ENCODE results near the gene RUFY3.
"Not testable (repeated sequence)": the region's sequence is repeated elsewhere in the genome, so short reads cannot be mapped to it uniquely, and the experiment has no call there.

RUFY3 gene

GRCh38 chr4:70783096-70783495, 61.3 kb downstream of the RUFY3 start:
- DNase-seq (ENCODE audit: low read depth, low spot score): no peak

DNA sequence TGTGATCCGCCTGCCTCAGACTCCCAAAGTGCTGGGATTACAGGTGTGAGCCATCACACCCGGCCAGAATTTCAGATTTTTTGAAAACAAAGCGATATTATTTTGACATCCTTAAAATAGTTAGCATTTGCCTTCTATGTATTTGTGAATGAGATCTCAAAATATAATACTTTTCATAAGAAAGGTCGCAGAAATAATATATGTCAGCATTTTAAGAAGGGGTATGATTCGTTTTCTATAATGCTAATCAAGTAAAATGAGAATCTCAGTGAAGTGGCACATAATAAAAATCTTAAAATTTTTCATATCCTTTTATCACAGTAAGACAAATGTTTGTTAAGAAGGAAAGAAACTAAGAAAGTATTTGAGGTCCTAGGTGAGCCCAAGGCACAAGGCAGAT, 65.7 kb downstream of the RUFY3 start:
- DNase-seq (ENCODE audit: low read depth, low spot score): no peak

GRCh38 chr4:70788733-70789132, 67.0 kb downstream of the RUFY3 start:
- no peak for DNase-seq (ENCODE audit: low read depth, low spot score)

DNA sequence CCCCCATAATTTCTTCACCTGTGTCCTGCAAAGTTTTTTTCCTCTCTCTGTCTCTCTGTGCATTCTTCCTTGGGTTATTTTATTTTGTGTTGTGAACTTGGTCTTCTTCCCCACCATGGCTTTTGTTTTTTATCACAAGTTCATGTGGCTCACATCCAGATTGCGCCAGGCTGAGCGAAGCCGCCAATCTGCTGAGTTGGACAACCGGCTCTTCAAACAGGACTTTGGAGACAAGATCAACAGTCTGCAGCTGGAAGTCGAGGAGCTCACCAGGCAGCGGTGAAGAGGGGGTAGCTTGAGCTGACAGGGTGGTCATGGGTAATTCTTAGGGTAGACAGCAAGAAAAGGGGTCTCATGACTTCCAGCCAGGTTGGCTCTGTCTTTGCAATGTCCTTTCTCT, 71.9 kb downstream of the RUFY3 start:
- DNase-seq (ENCODE audit: low read depth, low spot score): no peak

GRCh38 chr4:70801265-70801809, 79.6 kb downstream of the RUFY3 start:
- no peak for DNase-seq (ENCODE audit: low read depth, low spot score)

- no peak for DNase-seq (ENCODE audit: low read depth, low spot score)
These were observed 81.3 kb downstream of the RUFY3 start for GRCh38 chr4:70802928-70803580.

GRCh38 chr4:70808151-70808550, 86.4 kb downstream of the RUFY3 start:
- no peak for DNase-seq (ENCODE audit: low read depth, low spot score)

DNA sequence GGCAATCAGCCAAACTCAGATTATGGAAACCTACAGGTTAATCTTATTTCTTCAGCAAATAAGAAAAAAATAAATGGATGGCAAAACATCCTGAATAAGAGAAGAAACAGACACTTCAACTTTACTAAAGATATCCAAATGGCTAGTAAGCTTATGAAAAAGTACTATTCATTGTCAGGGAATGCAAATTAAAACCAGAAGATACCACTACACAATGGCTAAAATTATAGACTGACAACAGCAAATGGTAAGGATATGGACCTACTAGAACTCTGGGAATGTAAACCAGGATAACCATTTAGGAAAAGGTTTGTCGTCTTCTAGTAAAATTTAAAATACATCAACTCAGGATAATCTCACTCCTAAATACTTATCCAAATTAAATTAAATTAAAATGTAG, 93.6 kb downstream of the RUFY3 start:
- no peak for DNase-seq (ENCODE audit: low read depth, low spot score)

DNA sequence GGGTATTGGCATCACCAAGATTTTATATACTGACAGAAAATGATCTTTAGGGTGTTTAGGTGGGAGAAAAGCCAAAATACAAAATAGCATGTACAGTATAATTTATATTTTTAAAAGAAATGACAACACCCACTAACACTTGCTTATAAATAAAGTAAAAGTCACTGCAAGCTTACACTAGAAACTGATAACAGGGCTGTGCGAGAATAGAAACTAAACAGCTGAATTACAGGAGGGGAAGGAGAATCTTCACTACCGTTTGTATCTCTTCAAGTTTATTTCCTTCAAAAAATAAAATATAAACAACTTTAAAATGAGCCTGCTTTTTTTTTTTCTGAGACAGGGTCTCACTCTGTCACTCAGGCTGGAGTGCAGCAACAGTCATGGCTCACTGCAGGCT, 95.1 kb downstream of the RUFY3 start:
- DNase-seq (ENCODE audit: low read depth, low spot score): no peak

- DNase-seq (ENCODE audit: low read depth, low spot score): no peak
These were observed 96.5 kb downstream of the RUFY3 start for GRCh38 chr4:70818173-70818855.

- no peak for DNase-seq (ENCODE audit: low read depth, low spot score)
These were observed 97.2 kb downstream of the RUFY3 start for GRCh38 chr4:70818921-70819320.

- no peak for DNase-seq (ENCODE audit: low read depth, low spot score)
These were observed 107.3 kb downstream of the RUFY3 start for GRCh38 chr4:70829015-70829414.

DNA sequence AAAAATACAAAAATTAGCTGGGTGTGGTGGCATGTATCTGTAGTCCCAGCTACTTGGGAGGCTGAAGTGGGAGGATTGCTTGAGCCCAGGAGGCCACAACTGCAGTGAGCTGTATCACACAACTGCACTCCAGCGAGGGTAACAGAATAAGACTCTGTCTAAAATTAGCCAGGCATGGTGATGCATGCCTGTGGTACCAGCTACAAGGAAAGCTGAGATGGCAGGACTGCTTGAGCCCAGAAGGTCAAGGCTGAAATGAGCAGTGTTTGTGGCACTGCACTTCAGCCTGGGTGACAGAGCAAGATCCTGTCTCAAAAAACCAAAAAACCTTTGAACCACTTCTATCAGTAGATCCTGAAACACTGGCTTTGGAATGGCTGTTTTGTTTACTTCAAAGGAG, 107.7 kb downstream of the RUFY3 start:
- DNase-seq (ENCODE audit: low read depth, low spot score): no peak

GRCh38 chr4:70830054-70830453, 108.3 kb downstream of the RUFY3 start:
- no peak for DNase-seq (ENCODE audit: low read depth, low spot score)

DNA sequence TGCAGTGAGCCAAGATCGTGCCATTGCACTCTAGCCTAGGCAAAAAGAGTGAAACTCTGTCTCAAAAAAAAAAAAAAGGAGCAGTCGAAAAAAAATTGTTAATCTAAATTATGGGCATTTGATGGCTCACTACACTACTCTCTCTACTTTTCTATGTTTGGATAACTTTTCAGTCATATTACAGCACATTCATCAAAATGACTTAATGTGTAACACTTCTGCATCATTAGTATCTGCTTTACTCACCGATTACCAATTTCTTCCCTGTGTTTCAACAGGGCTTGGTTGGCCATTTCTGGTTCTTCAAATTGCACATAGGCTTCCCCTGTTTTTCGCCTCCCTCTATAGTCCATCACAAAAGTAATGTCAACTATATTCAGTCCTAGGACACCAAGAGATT, 109.5 kb downstream of the RUFY3 start:
- no peak for DNase-seq (ENCODE audit: low read depth, low spot score)

- DNase-seq (ENCODE audit: low read depth, low spot score): no peak
These were observed 111.9 kb downstream of the RUFY3 start for GRCh38 chr4:70833675-70834074.

- DNase-seq (ENCODE audit: low read depth, low spot score): no peak
These were observed 114.3 kb downstream of the RUFY3 start for GRCh38 chr4:70836081-70836480.

- no peak for DNase-seq (ENCODE audit: low read depth, low spot score)
These were observed 116.4 kb downstream of the RUFY3 start for GRCh38 chr4:70838204-70838603.

GRCh38 chr4:70838666-70839588, 117.2 kb downstream of the RUFY3 start:
- peak; percentile 28 for DNase-seq (ENCODE audit: low read depth, low spot score)

- DNase-seq (ENCODE audit: low read depth, low spot score): peak; percentile 86
These were observed 117.9 kb downstream of the RUFY3 start, which contains the start of gene GRSF1 for GRCh38 chr4:70839589-70840093. Gene GRSF1 (minus strand): TSS chr4:70839890. CDS start chr4:70839827, 63 bp downstream.

DNA sequence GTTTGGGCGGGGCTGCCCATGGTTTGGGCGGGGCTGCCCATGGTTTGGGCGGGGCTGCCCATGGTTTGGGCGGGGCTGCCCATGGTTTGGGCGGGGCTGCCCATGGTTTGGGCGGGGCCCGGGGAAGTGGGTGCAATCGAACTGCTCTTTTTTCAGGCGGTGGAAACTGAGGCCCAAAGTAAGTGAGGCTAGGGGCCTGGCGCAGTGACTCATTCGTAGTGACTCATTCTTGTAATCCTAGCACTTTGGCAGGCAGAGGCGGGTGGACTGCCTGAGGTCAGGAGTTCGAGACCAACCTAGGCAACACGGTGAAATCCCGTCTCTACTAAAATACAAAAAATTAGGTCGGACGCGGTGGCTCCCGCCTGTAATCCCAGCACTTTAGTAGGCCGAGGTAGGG, 118.4 kb downstream of the RUFY3 start:
- DNase-seq (ENCODE audit: low read depth, low spot score): peak; percentile 41

GRCh38 chr4:70840631-70841030, 118.9 kb downstream of the RUFY3 start:
- not testable (repeated sequence) for DNase-seq (ENCODE audit: low read depth, low spot score)

Data from activated CD4-positive, CD25-positive, alpha-beta regulatory T cell treated with anti-CD3 and anti-CD28 coated beads, Interleukin-2, amount 50 U/mL, for 16 hours (primary cell).